K562 (cell line): ENCODE measurements around the gene MFSD6L. TPM values are rescaled to one million over a fixed set of nuclear protein-coding genes. Genes with fewer than 3 reads are reported as not detected.

Experiments used
- ATAC-seq: fragments of 200-7000 bp; cut with Tn5 transposase; 3 replicates; pipeline ENCODE4 v1.9.1; 2020; ENCODE audit warnings: moderate library complexity
- BruUV-seq: library from RNA; stranded (reverse); fragments of 400-500 nt; replicated peaks from 2 replicates; lab custom pipeline; 2021; lab: Mats Ljungman, UMichigan
- CTCF ChIA-PET: fragments of 300-600 bp; formaldehyde crosslinking; extraction: SDS; loops from one replicate; lab custom pipeline; 2021; ENCODE audit warnings: low intra/inter-chr PET ratio; lab: Yijun Ruan, JAX
- POLR2A ChIA-PET: fragments of 300-600, 350-650 bp; sonication (Branson Sonifier 250); formaldehyde crosslinking; extraction: SDS; loops from one replicate; lab custom pipeline; 2021; ENCODE audit warnings: antibody characterized with exemption, inconsistent platforms; lab: Yijun Ruan, JAX
- DNase-seq, 4 experiments: peaks; one replicate each; pipeline versions ENCODE4 v3.0.0 to v3.0.0-alpha.2; 2011 to 2018; ENCODE audit warnings: low spot score in 3 of 4, mixed read lengths in 3 of 4; ENCODE audit errors: extremely low read depth in 1 of 4
- FAIRE-seq: peaks from 2 replicates; lab custom pipeline; 2011; peaks lifted over from hg19 to GRCh38; lab: Jason Lieb, UNC
- H2AFZ ChIP-seq: 2 replicates; pipeline ENCODE4 v1.6.0; 2011; ENCODE audit warnings: low read depth, low read length, control low read depth, inconsistent platforms
- H3K27ac ChIP-seq: fragments of 200-600 bp; 3 replicates; pipeline ENCODE4 v1.8.0; 2011; ENCODE audit warnings: low read depth, mild to moderate bottlenecking, control low read depth, inconsistent platforms, low read length, moderate library complexity, mixed read lengths; ENCODE audit errors: extremely low read depth
- H3K27me3 ChIP-seq, 2 experiments: fragments of 300-600 bp in 1 of 2; 2 replicates in 1 of 2; 3 replicates in 1 of 2; pipeline versions ENCODE4 v1.6.0 to v1.8.0; 2011; ENCODE audit warnings: inconsistent platforms in 2 of 2, low read length in 2 of 2, mild to moderate bottlenecking in 1 of 2, mixed read lengths in 1 of 2, moderate library complexity in 1 of 2; ENCODE audit not compliant: control insufficient read depth in 2 of 2, insufficient read depth in 2 of 2
- H3K36me3 ChIP-seq: fragments of 300-600 bp; 3 replicates; pipeline ENCODE4 v1.8.0; 2011; ENCODE audit warnings: mild to moderate bottlenecking, low read length, inconsistent platforms; ENCODE audit not compliant: control insufficient read depth, insufficient read depth
- H3K4me1 ChIP-seq, 2 experiments: fragments of 200-600 bp in 1 of 2; replicated peaks in 1 of 2; 2 replicates in 1 of 2; 3 replicates in 1 of 2; pipeline versions ENCODE4 v1.5.1 to v1.8.0; 2011; ENCODE audit warnings: inconsistent platforms in 2 of 2, low read length in 2 of 2, mild to moderate bottlenecking in 1 of 2, mixed read lengths in 1 of 2, moderate library complexity in 1 of 2; ENCODE audit not compliant: control insufficient read depth in 2 of 2, insufficient read depth in 2 of 2
- H3K4me2 ChIP-seq: 2 replicates; pipeline ENCODE4 v1.6.1; 2011; ENCODE audit warnings: low read length, control low read depth, inconsistent platforms, mixed read lengths; ENCODE audit not compliant: insufficient read depth
- H3K4me3 ChIP-seq: fragments of 200-600 bp; sonication (generic), shearing (Covaris generic); 2 replicates; pipeline ENCODE4 v1.5.1; 2016; ENCODE audit warnings: control low read depth, inconsistent platforms
- H3K79me2 ChIP-seq: fragments of 200-600 bp; 3 replicates; pipeline ENCODE4 v1.8.0; 2011; ENCODE audit warnings: low read length, inconsistent platforms; ENCODE audit not compliant: control insufficient read depth, insufficient read depth
- H3K9ac ChIP-seq, 2 experiments: 2 replicates each; pipeline versions ENCODE4 v1.6.0 to v1.6.1; 2011; ENCODE audit warnings: low read depth in 2 of 2, low read length in 2 of 2, control low read depth in 1 of 2, inconsistent platforms in 1 of 2, mild to moderate bottlenecking in 1 of 2, mixed read lengths in 1 of 2; ENCODE audit not compliant: insufficient read depth in 1 of 2
- H3K9me1 ChIP-seq: one replicate; pipeline ENCODE4 v1.6.0; 2011; ENCODE audit warnings: inconsistent platforms, mild to moderate bottlenecking, low read length, moderate library complexity; ENCODE audit not compliant: control insufficient read depth, insufficient read depth
- H3K9me3 ChIP-seq: replicated peaks from 2 replicates; pipeline ENCODE4 v1.5.1; 2011; ENCODE audit warnings: low read depth, low read length, inconsistent platforms; ENCODE audit not compliant: control insufficient read depth, insufficient read depth
- H4K20me1 ChIP-seq: replicated peaks from 2 replicates; pipeline ENCODE4 v1.6.1; 2011; ENCODE audit warnings: low read length, inconsistent platforms, mixed read lengths; ENCODE audit not compliant: control insufficient read depth, insufficient read depth
- CBFA2T3 ChIP-seq: fragments of 450-650 bp; IDR thresholded peaks from 2 replicates; pipeline ENCODE4 v1.6.1; 2017
- CEBPG ChIP-seq, 3 experiments: fragments of 200-800 bp in 1 of 3; sonication (Bioruptor generic) in 1 of 3; sonication (generic) in 1 of 3; formaldehyde crosslinking in 1 of 3; IDR thresholded peaks in 2 of 3; conservative IDR thresholded peaks in 1 of 3; 2 replicates each; pipeline versions ENCODE4 v1.6.1 to v1.8.0; 2016 to 2022; ENCODE audit warnings: missing compliant biosample characterization in 2 of 3, missing genetic modification characterization in 2 of 3, mild to moderate bottlenecking in 1 of 3, missing genetic modification reagents in 1 of 3
- CREBBP ChIP-seq: IDR thresholded peaks from one replicate; pipeline ENCODE4 v1.6.1; 2012; ENCODE audit warnings: low read depth, mild to moderate bottlenecking, control low read depth, inconsistent platforms, low read length
- HDAC8 ChIP-seq: fragments of 450-650 bp; IDR thresholded peaks from 2 replicates; pipeline ENCODE4 v1.6.1; 2016; ENCODE audit warnings: mild to moderate bottlenecking, missing genetic modification characterization, moderate library complexity, missing compliant biosample characterization
- NCOA4 ChIP-seq: fragments of 450-650 bp; IDR thresholded peaks from 2 replicates; pipeline ENCODE4 v1.6.1; 2018; ENCODE audit warnings: mild to moderate bottlenecking; ENCODE audit not compliant: partially characterized antibody
- XRCC3 ChIP-seq: fragments of 450-650 bp; IDR thresholded peaks from 2 replicates; pipeline ENCODE4 v1.6.1; 2017; ENCODE audit warnings: mild to moderate bottlenecking, moderate library complexity
- ZNF507 ChIP-seq: conservative IDR thresholded peaks from 2 replicates; pipeline ENCODE4 v1.6.1; 2017; ENCODE audit warnings: missing genetic modification characterization, missing compliant biosample characterization
- WGBS: fragments of 100-300 bp; shearing (Covaris generic); methylation state at CpG from one replicate; pipeline ENCODE4 v1.1.6; 2016; ENCODE audit warnings: low coverage, mixed read lengths; ENCODE audit not compliant: insufficient coverage; ENCODE audit errors: missing lambda C conversion rate; 5-methylcytosine and 5-hydroxymethylcytosine counted together
- in situ Hi-C: fragments of 300-500 bp; cut with MboI; formaldehyde crosslinking; loops from 4 replicates; pipeline ENCODE4 v1.15.0; 2018; ENCODE audit warnings: inconsistent platforms, mixed read lengths
- intact Hi-C: fragments of 100-400 bp; cut with micrococcal nuclease; formaldehyde crosslinking; loops from 2 replicates; pipeline ENCODE4 v1.14.2; 2022
- polyA plus RNA-seq, 8 experiments: library from polyadenylated mRNA; depleted of rRNA in 4 of 8; stranded (reverse) in 5 of 8; unstranded in 3 of 8; fragments of >200 nt; fragmentation: Nextera tagmentation in 2 of 8; fragmentation: Illumina TruSeq in 1 of 8; extraction: Ambion mirVana in 2 of 8; extraction: Trizol in 1 of 8; gene quantifications; 2 replicates each; pipeline versions ENCODE4 v1.2.1 to v1.2.3, GENCODE V29; 2011 to 2014; ENCODE audit warnings: inconsistent platforms in 1 of 8, missing spikeins in 1 of 8
- total RNA-seq, 7 experiments: library from RNA; depleted of rRNA in 6 of 7; stranded (reverse); fragments of >200 nt in 6 of 7; fragmentation: Illumina TruSeq in 2 of 7; extraction: Trizol in 2 of 7; gene quantifications; 2 replicates each; pipeline versions ENCODE4 v1.2.1 to v1.2.3, GENCODE V29; 2011 to 2021; ENCODE audit warnings: low replicate concordance in 1 of 7
- TF ChIP-seq, protein P1 (sequence below): sonication (generic); formaldehyde crosslinking; IDR thresholded peaks from 2 replicates; pipeline ENCODE4 v1.9.0; 2022; ENCODE audit warnings: mild to moderate bottlenecking, missing genetic modification reagents

MFSD6L gene
- total and polyA plus RNA-seq, 9 of the 15 experiments (the other 6 are each of a cell fraction or from before 2014, with no cell fraction given), result not detected

DNA sequence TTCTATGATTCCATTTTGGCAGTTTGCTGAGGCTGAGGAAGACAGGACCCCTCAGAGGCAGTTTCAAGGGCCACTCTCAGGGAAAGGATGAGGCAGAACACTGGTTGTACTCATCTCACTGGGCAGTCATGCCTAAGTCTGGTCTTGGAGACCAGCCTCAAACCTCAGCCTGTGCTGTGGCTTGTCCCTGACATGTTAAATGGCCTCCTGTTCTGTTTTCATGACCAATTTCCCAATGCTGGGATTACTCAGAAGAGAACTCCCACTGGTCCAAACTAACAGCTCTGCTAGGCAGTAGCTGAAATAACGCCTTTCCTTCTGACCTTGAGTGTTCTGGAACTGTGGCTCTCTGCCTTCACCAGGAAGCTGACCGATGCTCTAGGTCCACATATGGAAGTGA is 32.4 kb downstream of the MFSD6L start:
- in situ Hi-C loops, result no loop called here
- TF ChIP-seq XRCC3, result no peak
- TF ChIP-seq CREBBP, result no peak
- TF ChIP-seq ZNF507 (tag), result no peak
- no peak for TF ChIP-seq CBFA2T3
- TF ChIP-seq HDAC8 (tag), result no peak
- TF ChIP-seq, protein P1, sequence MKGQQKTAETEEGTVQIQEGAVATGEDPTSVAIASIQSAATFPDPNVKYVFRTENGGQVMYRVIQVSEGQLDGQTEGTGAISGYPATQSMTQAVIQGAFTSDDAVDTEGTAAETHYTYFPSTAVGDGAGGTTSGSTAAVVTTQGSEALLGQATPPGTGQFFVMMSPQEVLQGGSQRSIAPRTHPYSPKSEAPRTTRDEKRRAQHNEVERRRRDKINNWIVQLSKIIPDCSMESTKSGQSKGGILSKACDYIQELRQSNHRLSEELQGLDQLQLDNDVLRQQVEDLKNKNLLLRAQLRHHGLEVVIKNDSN (CRISPR knock-in tag), result no peak
- no peak for TF ChIP-seq NCOA4
- TF ChIP-seq CEBPG (CRISPR knock-in tag; IDR thresholded peaks at IDR 0.05), result no peak
- no peak for TF ChIP-seq CEBPG (tag; conservative IDR thresholded peaks at IDR 0.05 in 1 of 2, IDR thresholded peaks at IDR 0.05 in 1 of 2)
- TF ChIP-seq, all 486 proteins: peak for 0
- H3K27me3 ChIP-seq, result peaks cover 0 to 16% of the 10 kb centered on the region in 2 experiments; a peak in 3 of 5 replicates
- DNase-seq, result no peak
- H3K9me1 ChIP-seq, result no peaks in the 10 kb centered on the region
- intact Hi-C loops, result no loop called here
- H3K9me3 ChIP-seq, result no peaks in the 10 kb centered on the region
- no peaks in the 10 kb centered on the region for H3K79me2 ChIP-seq
- no peak overlapping the region for H3K9ac ChIP-seq
- no peak overlapping the region for H3K4me3 ChIP-seq
- no peak overlapping the region for H3K27ac ChIP-seq
- H3K4me1 ChIP-seq, result no peaks in the 10 kb centered on the region
- H4K20me1 ChIP-seq, result no peaks in the 10 kb centered on the region
- POLR2A ChIA-PET, result interaction anchor here (0.5 to 0.6 kb wide), 2 partner anchors 10 to 11 kb away, joined by 3 read pairs; no protein-coding TSS in a partner anchor
- no peak for ATAC-seq
- no peak overlapping the region for H2AFZ ChIP-seq
- no peak for FAIRE-seq
- WGBS, result 0% methylated on average over 2 of the region's 2 CpGs
- CTCF ChIA-PET, result no interaction called here
- no TSS peak for BruUV-seq
- H3K36me3 ChIP-seq, result no peaks in the 10 kb centered on the region
- H3K4me2 ChIP-seq, result no peak overlapping the region
